HG03571 (cell line): ENCODE measurements around the gene ATP4A.
"Not testable (repeated sequence)": the region's sequence is repeated elsewhere in the genome, so short reads cannot be mapped to it uniquely, and the experiment has no call there.

ENCODE experiments used
- ATAC-seq: cut with Tn5 transposase; IDR thresholded peaks from one replicate; pipeline ENCODE4 v1.9.1; 2021; ENCODE audit not compliant: unreplicated experiment

Gene ATP4A

DNA sequence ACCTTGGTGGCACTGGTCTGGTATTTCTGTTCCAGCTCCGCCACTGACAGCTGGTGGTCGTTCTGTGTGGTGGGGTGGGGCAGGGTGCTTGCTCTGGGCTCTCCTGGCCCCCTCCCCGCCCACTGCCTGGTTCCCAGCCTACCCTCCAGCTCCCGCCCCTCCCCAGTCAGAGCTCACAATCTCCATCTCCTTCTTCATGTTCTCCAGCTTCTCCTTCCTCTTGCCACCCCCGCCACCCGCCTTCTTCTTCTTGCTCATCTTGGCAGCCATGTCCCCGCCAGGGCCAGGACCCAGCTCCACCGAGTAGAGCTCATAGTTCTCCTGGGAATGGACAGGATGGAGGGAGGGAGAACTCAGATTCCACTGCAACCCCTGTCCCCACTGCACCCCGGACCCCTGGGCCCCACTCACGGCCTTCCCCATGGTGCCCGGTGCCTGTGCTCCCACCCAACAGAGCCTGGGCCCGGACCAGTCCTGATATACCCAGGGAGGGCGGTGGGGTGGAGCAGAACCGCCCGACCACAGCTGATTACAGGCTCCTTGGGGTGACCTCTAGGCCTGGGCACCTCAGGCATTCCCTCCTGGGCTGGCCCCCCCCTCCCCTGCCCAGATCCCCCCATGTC lies at the start of gene ATP4A:
ATP4A (minus strand) TSS at position 452 of the 623 bp plus-strand sequence; CDS start at position 423, 29 bp downstream.
- no peak for ATAC-seq

DNA sequence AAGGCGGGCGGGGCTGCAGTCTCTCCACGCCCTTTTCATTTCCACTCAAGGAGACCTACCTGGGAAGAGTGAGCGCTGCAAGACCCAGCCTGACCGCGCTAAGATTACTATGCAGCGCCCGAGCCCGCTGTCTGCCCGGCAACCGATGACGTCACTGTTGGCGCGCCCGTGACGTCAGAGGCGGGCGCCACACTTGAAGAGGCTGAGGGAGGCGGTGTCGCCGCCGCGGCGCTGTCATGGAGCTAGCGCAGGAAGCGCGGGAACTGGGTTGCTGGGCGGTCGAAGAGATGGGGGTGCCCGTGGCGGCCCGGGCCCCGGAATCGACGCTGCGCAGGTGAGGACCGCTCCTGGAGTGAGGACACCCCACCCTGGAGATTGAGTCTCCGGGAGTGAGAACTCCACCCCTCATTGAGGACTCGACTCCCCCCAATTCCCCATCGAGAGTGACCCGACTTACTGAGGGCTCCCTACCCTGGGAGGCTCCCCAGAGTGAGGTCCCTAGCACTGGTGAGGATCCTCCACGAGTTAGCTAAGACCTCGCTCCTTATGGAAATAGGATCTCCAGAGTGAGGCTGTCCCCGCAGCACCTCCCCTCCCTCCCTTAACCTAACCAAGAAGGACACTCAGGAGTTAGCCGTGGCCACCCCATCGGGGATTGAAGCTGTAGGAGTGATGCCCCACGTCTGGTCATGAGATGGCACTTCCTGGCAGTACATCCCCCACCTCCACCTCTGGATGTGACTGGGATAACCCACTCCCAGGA lies 49.3 kb upstream of the ATP4A start, which contains the start of gene HAUS5:
HAUS5 (plus strand) TSS at position 177 of the 763 bp plus-strand sequence; CDS start at position 237, 60 bp downstream.
- peak; percentile 67 for ATAC-seq

DNA sequence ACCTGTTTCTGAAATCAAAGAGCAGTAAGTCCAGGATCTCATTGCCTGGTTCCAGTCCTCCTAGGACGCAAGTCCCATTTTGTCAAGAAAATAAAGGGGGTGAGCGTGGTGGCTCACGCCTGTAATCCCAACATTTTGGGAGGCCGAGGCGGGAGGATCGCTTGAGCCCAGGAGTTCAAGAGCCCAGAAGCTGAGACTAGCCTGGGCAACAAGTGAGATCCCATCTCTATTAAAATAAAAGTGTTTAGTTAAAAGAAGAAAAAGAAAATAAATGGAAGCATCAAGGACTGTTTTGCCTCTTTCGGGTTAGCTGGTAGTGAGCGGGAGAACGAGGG lies 48.7 kb upstream of the ATP4A start:
- ATAC-seq: peak; percentile 2

GRCh38 chr19:35609851-35610353 lies 46.4 kb upstream of the ATP4A start:
- ATAC-seq: no peak

DNA sequence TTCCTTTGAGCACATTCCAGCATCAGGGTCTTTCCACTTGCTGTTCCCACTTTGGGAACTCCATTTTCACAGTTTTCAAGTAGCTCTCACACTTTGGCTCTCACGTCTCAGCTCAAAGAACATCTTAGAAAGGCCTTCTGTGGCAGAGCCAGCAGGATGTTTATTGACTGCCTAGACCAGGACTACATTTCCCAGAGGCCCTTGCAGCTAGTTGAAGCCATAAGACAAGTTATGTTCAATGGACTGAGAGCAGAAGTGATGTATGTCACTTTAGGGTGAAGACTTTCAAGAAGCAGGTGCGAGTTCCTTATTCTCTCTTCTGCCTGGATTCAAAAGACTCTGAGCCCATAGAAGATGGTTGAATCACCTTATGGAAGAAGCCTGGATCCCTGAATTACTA lies 44.8 kb upstream of the ATP4A start:
- no peak for ATAC-seq

DNA sequence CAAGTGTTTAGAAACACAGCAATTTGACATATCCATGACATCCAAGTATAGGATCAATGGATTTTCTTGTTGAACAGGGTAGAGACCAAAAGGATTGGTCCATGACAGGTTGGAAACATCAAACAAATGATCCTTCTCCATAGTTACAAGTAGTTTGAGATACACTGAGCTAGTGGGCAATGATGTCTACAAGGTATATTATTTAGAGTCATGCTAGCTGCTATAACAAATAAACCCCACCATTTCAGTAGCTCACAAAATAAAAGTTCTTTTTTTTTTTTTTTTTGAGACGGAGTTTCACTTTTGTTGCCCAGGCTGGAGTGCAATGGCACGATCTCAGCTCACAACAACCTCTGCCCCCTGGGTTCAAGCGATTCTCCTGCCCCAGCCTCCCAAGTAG lies 44.2 kb upstream of the ATP4A start:
- no peak for ATAC-seq

- not testable (repeated sequence) for ATAC-seq
These were observed 43.7 kb upstream of the ATP4A start for GRCh38 chr19:35607170-35607569.

DNA sequence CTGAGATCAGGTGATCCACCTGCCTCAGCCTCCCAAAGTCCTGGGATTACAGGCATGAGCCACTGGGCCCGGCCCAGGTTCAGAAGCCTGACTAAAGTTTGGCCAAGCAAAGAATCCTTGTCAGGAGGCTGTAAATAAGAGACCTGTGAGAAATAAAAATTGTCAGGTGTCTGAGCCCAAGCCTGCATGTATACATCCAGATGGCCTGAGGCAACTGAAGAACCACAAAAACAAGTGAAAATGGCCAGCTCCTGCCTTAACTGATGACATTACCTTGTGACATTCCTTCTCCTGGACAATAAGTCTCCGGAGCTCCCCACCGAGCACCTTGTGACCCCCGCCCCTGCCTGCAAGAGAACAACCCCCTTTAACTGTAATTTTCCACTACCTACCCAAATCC lies 41.0 kb upstream of the ATP4A start:
- ATAC-seq: not testable (repeated sequence)

GRCh38 chr19:35601971-35602370 lies 38.5 kb upstream of the ATP4A start:
- ATAC-seq: no peak

- ATAC-seq: no peak
These were observed 33.0 kb upstream of the ATP4A start for GRCh38 chr19:35596366-35596999.

- ATAC-seq: no peak
These were observed 32.5 kb upstream of the ATP4A start for GRCh38 chr19:35595928-35596327.

- ATAC-seq: not testable (repeated sequence)
These were observed 31.6 kb upstream of the ATP4A start for GRCh38 chr19:35595026-35595425.

- ATAC-seq: no peak
These were observed 28.8 kb upstream of the ATP4A start for GRCh38 chr19:35592226-35592625.

DNA sequence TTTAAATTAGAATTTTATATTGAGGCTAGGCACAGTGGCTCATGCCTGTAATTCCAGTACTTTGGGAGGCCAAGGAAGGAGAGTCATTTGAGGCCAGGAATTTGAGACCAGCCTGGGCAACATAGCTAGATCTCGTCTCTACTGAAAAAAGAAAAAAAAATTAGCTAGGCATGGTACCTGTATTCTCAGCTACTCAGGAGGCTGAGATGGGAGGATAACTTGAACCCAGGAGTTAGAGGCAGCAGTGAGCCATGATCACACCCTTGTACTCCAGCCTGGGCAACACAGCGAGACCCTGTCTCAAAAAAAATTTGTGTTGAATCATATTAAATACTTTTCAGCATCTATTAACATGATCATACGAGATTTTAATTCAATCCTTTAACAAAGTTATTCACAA lies 27.4 kb upstream of the ATP4A start:
- no peak for ATAC-seq

DNA sequence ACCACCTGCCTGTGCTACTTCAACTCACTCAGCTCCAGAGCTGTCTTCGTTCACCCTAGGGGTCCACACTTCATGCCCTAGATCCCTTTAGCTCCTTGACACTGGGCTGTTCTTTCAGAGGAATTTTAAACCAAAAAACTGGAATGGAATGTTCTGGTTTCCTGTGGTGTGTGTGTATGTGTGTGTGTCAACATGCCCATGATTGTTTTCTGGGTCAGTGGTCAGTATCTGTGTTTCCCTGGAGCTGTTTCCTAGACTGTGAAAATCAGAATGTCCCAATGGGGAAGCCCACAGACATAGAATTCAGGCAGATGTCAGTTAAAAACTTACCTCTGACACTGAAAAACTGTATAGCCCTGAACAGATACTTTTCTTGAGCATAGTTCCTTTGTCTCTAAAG lies 23.9 kb upstream of the ATP4A start:
- no peak for ATAC-seq

DNA sequence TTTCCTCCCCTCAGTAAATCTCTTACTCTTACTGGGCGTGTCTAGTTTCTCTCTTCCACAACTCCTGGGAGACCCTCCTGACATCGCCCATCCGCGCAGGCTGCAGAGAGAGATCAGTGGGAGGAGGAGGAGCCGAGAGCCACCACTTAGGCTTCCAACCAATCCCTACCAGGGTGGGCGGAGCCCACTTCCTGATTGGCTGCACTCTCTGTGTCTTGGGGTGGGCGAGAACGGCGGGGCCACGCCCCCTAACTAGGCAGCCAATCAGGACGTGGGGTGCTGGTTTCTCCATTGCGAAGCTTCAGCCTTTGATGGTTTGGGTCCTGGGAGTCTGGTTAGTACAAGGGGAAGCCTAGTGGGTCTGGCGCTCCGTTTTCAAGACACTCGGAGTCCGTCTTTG lies 22.4 kb upstream of the ATP4A start, which contains the start of gene PMIS2:
PMIS2 (plus strand) TSS at position 326 of the 400 bp plus-strand sequence. CDS start 87 bp downstream, outside the sequence.
- ATAC-seq: no peak

DNA sequence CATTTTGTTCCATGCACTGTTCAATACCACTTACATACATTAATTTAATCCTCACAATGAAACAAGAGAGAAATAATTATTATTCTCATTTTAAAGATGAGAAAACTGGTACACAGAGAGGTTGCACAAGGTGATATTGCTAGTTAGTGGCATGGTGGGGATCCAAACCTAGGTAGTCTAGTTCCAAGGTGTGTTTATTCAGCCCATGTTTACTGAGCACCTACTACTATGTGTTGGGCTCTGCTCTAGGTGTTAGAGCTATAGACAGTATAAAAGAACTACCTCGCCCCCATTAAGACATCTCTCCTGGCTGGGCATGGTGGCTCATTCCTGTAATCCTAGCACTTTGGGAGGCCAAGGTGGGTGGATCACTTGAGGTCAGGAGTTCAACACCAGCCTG lies 19.3 kb upstream of the ATP4A start:
- no peak for ATAC-seq

DNA sequence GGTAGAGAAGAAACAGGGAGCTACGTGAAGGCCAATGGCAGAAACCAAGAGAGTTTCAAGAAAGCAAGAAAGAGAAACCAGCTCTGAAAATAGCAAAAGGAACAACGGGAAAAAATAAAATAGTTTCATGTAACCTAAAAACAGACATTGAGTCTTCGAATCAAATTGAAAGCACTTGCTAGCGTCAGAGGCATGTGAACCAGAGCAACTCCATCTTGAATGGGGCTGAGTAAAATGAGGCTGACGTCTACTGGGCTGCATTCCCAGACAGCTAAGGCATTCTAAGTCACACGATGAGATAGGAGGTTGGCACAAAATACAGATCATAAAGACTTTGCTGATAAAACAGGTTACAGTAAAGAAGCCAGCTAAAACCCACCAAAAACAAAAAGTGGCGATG lies 15.2 kb upstream of the ATP4A start:
- ATAC-seq: no peak

DNA sequence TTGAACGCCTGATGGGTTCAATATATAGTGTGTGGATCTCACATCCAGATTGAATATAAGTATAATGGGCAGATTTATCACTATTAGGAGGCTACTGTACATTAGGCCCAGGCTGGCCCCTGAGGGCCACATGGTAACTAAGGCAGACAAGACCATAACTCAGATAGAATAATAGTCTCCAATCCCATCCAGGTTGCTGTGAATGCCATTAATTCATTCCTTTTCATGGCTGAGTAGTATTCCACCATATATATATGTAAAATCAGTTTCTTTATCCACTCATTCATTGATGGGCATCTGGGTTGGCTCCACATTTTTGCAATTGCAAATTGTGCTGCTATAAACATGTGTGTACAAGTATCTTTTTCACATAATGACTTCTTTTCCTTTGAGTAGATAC lies 14.5 kb upstream of the ATP4A start:
- no peak for ATAC-seq

DNA sequence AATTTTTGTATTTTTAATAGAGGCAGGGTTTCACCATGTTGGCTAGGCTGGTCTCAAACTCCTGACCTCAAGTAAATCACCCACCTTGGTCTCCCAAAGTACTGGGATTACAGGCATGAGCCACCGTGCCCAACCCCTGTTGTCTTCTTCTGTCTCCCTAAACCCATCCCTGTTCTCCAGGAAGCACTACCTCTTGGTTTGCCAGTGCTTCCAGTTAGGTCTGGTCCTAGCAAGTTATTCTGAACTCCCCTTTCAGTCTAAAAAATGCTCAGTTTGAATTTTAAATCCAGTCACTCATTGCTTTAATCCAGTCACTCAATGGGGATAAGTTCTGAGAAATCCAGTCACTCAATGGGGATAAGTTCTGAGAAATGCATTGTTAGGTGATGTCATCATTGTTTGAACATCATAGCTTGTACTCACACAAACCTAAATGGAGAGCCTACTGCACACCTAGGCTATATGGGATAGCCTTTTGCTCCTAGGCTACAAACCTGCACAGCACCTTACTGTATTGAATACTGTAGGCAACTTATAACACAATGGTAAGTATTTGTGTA lies 8.0 kb upstream of the ATP4A start:
- no peak for ATAC-seq

- ATAC-seq: no peak
These were observed 5.9 kb upstream of the ATP4A start for GRCh38 chr19:35569281-35569781.
